ENCODE measurements around the gene ARHGAP26.

Gene ARHGAP26

DNA sequence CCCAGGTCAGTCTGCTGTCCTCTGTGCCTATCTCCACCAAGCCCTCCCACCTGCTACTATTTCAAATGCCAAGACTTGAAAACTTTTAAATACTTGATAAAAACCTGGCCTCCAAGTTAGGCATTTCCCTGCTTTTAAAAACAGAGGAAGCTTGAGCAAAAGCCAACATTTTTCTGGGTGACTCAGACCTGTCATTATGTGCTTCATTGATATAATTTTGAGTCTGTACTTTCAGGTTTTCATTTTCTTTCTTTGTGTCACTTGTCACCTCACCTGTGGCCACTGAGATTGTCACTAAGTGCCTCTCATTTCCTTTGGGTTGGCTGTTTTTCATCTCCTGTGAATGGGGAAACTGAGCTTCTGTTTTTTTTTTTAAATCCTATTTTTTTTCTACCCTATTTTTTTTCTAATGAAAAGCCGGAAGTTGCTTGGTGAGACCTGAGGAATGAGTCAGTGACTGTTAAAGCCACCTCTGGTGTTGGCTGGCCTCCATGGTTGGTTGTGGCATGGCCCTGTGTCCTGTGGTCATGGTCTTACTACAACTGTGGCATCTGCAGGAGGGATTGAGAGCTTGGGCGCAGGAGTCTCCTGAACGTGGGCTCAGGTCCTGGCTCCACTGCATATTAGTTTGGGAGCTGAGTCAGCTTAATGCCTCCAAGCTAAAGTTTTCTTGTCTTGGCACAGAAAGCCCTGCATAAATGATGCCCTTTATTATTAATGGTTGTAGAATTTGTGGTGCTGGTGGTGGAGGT lies 56.7 kb downstream of the ARHGAP26 start:
- DNase-seq (ENCODE audit: insufficient read length, low spot score) (no peak), FAIRE-seq (peak; percentile 37)

DNA sequence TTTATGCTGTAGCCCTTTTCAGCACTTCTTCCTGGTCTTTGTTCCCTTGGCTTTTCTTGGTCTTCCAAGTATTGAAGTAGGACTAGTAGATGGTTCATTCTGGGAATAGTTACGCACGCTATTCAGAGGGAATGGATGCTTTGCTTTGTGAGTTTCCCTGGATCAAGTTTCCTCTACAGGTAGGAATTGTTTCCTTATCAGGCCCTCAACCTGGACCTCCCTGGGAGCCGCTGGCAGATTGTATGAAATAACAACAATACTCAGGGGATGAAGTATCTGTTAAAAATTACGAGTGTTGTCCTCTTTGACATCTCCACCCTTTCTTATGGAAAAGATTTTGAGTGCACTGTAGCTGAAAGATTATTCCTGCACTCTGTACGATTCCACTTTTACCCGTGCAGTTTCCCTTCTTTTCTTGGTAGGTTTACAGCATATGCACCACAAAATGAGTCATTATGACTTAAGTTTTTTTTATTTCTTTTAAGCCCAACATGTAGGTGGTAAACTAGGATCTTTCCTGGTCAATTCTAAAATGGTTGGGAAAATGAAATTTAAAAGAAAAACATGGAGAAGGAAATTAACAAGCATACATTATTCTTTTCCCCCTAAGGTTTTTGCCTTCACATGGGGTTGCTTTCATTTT lies 57.9 kb downstream of the ARHGAP26 start:
- FAIRE-seq (no peak), DNase-seq (ENCODE audit: insufficient read length, low spot score) (no peak)

DNA sequence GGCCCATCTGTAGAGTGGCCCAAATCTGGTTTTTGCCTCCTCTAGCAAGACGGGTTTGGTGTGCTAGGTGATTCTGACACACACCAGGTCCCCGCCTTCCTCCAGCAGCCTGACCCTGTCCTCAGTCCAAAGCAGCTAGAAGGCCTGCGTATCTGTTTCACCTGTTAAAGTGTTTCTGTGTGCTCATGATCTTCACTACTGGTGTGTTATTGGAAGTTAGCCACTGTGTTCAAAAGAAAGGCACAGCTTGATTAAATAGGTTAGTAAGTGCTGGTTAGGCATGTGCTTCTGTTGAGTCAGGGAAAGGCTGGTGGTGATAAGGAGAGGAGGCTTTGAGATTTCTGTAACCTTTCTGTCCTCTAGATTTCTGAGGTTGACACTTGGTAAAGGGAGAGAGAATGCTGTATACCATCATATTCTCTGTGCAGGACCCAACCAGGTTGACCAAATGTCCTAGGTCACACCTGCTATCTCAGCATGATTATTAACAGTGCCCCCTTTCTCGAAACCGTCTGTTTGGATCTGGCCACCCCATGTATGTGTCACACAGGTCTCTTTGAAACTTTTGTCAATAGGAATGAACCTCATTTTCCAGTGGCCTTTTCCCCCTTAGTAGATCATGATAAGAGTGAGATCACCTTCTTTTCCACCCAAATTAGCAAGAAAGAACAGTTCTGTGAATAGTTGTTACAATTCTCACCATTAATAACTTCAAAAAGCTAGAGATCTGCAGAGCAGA lies 58.8 kb downstream of the ARHGAP26 start:
- no peak for DNase-seq (ENCODE audit: insufficient read length, low spot score)
- FAIRE-seq: no peak

DNA sequence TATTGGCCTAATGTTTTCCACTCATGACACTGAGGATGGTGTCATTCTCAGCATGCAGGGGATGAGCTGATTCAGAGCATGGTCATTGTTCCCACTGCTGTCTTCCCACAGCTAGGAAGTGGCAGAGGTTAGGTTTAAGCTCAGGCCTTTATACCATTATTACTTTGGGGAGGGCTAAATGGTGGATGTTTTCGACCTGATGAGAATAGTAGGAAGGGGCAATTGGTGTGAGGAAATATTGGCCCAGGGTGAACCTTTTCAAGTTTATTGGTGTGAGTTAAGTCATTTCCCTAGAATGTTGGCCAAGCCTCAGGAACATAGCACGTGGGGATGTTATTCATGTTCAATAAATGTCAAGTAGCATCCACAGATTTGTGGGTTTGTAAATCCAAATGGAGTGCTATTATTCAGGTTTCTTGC lies 59.6 kb downstream of the ARHGAP26 start:
- no peak for DNase-seq (ENCODE audit: insufficient read length, low spot score)
- FAIRE-seq: no peak

DNA sequence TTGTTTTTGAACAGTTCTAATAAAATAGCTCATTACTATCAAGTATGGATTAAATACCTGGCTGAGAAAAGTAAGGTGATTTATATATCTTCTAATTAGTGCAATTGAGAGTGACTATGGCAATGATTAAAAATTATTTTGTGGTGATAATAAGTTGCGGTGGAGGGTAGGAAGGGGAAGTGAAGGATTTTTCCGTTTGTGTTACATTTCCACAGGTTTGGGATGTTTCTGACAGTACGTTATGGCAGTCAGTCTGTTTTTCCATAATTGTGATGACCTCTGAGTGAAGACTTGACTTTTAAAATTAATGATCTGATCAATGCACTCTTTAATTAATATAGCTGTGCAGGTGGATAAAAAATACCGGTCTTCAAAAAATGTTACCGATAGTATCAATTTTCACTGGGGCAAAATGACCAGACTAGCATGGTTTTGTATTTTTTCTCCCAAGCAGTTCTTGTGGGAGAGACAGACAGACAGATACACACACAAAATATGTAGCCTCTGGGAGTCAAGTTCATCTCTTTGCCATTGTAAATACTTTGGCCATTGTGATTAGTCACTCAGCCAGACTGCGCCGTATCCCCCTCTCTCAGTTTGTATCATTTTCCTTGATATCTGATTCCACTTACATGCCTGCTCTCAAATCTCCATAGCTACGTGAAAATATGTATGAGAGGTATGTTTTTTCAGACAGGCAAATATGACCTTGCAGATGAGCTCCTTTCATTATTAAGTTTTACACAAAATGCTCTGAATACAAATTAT lies 60.2 kb downstream of the ARHGAP26 start:
- FAIRE-seq: no peak
- DNase-seq (ENCODE audit: insufficient read length, low spot score): no peak

DNA sequence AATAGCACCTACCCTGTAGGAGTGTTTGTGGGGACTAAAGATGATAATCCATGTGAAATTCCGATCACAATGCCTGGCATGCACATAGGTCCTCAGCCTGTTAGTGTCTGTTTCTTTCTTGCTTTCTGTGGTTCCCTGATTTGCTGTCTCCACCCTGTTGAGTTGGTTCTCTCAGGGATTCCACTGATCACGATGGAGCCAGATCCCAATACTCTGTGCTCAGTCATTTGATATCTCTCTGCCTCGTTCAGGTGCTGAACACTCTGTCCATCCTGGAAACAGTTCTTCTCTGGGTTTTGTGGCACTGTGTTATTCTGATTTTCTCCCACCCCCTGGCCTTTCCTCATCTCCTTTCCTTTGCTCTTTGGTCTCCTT lies 60.8 kb downstream of the ARHGAP26 start:
- no peak for FAIRE-seq

DNA sequence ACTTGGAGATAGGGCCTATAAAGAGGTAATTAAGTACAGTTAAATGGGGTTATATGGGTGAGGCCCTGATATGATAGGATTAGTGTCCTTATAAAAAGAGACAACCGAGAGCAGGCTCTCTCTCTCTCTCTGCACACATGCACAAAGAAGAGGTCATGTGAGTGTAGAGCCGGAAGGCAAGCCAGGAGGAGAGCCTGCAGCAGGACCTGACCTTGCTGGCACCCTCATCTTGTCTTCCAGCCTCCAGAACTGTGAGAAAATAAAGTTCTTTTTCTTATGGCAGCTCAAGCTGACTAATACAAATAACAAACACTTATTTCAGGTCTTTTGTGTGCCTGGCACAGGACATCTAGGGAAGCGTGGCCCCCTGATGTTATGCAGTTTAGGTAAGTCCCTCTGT lies 62.1 kb downstream of the ARHGAP26 start:
- FAIRE-seq: no peak
- DNase-seq (ENCODE audit: insufficient read length, low spot score): no peak

More for the DNA sequence above, 60.8 kb downstream of the ARHGAP26 start:
- DNase-seq (ENCODE audit: insufficient read length, low spot score): no peak

DNA sequence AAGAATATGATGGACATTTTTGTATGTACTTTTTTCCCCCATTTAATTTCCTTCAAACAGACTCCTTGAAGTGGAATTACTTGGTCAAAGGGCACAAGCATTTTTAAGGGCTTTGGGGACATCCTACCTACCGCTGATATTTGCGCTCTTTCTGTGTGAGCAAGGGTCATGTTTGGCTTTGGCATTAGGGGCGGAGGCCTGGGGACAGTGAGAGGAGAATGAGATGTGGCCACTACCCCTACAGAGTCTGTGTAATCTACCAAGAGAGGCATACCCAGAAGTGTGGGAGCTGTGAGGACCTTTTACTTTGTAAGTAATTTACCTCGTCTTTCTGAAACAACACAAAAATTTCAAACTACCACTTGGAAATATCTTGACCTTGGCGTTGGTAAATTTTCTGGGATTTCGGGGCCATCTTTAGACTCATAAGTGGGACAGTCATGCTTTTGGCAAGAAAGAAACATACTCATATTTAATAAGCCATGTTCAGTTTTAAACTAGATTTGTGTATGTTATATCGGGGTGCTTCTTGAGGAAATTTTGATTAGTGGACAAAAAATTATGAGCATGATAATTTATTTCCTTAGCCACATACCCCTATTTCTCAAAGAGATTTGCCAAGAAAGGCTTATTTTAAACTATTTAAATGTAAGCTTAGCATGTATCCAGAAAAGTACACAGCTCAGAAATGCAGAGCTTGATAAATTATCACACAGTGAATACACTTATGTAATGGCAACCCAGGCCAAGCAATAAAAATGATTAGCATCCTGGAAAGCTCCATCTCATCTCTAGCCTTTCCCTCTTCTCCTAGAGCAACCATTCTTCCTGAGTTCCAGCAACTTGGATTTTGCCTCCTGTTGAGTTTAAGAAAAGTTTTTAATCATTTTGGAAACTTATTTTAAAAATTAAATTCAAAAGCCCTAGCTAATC lies 63.6 kb downstream of the ARHGAP26 start:
- DNase-seq (ENCODE audit: insufficient read length, low spot score) (no peak), FAIRE-seq (no peak)

DNA sequence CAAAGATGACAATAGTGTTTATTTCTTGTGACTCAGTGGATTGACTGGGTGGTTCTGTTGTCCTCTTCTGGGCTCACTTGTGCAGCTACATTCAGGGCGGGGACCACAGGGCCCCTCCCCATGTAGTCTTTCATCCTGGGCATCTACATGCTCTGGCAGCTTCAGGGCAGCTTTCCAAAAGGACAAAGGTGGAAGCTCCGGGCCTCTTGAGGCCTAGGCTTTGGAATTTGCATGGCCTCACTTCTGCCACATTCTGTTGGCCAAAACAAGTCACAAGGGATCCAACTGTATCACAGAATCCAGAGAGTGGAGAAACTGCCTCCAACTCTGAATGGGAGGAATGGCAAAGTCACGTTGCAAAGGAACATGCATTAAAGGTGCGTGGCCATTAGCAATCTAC lies 64.3 kb downstream of the ARHGAP26 start:
- DNase-seq (ENCODE audit: insufficient read length, low spot score): no peak
- FAIRE-seq: no peak

DNA sequence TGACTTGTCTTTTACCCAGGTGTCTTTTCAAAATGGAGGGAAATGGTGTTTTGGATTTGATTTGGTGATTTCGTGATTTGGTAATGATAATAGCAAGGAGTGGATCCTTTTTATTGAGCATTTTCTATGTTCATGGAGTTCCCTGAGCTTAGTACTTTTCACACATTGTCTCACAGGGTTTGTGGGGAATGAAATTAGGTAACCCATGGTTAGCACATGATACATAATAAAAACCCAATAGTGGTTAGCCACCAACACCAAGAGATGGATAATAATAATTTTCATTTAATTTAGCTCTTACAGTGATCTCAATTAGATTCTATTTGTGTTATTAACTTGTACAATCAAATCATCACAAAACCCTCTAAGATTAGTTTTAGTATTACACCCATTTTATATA lies 65.4 kb downstream of the ARHGAP26 start:
- DNase-seq (ENCODE audit: insufficient read length, low spot score) (no peak), FAIRE-seq (peak; percentile 59)

DNA sequence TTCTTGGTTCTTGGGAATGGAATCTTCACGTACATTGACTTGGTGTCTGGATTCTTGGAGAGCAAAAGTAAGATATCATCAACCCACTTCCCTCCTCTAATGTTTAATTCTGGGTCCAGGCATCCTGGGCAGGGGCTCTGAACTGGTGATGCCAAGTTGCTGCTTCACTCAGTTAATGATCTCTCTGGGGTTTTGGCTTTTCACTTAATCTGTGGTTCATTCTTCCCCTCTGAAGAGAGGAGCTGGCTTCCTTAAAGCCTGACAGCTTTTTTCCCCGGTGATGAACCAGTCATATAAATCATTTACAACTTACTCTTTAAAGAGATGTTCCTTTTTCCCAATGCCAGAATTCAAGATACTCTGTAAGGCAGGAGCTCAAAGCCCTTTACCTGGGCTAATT lies 65.9 kb downstream of the ARHGAP26 start:
- DNase-seq (ENCODE audit: insufficient read length, low spot score) (no peak), FAIRE-seq (peak; percentile 33)

DNA sequence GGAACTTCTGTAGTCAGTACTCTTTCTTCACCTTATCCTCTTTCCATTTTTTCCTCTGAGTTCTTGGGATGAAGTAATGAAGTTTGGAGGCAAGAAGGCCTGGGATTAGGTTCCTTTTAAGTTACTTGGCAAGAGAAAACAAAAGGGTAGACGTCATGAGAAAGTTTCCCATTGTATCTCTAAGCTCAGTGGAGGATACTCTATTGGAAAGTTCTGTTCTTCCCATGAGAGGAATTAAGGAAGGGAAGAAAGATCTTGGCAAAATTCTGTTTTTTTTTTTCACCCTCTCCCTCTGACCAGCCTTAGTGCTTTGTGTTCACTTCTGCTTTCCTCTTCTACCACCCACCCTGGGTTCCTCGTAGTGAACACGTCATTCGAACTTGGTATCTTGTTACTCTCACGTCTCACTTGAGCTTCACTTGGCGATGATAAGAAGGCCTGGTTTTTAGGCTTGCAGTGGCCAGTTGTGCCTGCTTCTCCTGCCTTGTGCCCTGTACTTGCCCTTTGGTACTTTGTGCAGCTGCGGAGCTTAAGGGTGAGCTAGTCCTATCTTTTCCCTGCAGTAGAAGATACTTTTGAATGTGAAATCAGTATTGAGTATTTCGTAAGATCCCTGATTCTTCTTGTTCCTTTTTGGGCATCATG lies 67.0 kb downstream of the ARHGAP26 start:
- FAIRE-seq: no peak
- DNase-seq (ENCODE audit: insufficient read length, low spot score): no peak

DNA sequence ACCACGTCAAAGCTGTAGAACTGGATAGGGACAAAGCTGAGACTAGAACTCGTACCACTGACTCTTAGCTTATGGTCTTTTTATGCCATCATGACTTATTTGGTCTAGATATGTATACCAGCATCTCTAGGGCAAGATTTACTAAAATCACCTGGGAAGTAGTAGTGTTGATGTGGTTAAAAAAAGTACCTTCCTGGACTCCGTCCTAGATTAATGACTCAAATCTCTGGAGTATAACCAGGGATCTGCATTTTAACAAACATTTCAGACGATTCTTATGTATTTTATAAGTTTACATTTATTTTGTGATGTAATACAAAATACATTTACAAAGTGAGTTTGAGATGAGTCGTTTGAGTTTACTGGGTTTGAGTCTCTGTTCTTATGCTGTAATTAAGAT lies 68.7 kb downstream of the ARHGAP26 start:
- no peak for FAIRE-seq
- DNase-seq (ENCODE audit: insufficient read length, low spot score): no peak

DNA sequence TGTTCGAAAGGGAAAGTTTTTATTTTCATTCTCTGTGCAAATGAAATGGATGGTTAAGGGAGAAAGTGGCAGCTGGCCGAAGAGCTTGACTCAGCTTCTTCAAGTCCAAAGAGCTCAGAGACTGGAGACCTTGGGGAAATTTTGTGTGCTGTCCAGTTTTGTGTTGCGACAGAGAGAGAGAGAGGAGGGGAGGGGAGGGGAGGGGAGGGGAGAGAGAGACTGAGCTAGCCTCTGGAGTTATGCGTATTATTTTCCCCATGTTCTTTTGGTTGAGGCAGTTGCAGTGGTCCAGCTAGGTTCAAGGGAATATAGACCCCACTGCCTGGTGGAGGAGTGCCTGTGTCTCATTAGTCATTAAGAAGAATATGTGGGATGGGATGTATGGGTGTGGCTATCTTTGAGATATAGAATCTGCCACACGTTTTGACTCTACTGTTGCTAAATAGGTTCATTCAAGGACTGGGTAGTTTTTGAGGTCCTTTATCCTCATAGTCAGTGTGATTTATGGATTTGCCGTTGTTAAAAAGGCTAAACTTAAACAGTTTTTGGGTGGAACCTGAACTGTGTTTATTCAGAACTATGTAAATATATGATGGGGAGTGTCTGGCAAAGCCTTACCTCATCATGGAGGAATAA lies 69.7 kb downstream of the ARHGAP26 start:
- DNase-seq (ENCODE audit: insufficient read length, low spot score) (no peak), FAIRE-seq (no peak)

DNA sequence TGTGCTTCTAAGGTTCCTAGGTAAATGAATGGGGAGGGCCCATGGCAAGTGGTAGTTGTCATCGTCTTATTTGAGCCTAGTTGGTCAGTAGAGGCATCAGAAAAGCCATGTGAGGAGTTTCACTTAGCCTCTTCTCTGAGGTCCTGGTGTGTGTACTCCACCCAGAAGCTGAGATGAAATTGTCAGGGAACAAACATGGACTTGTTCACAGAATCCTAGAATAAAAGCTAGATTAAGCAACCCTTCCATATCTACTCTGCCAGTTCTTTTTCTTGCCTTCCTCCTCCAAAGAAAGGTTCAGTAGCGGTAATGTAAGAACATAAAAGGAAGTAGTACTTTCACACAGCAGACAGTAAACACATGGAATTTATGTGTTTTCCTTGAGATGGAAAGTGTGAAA lies 70.4 kb downstream of the ARHGAP26 start:
- FAIRE-seq (no peak), DNase-seq (ENCODE audit: insufficient read length, low spot score) (no peak)

DNA sequence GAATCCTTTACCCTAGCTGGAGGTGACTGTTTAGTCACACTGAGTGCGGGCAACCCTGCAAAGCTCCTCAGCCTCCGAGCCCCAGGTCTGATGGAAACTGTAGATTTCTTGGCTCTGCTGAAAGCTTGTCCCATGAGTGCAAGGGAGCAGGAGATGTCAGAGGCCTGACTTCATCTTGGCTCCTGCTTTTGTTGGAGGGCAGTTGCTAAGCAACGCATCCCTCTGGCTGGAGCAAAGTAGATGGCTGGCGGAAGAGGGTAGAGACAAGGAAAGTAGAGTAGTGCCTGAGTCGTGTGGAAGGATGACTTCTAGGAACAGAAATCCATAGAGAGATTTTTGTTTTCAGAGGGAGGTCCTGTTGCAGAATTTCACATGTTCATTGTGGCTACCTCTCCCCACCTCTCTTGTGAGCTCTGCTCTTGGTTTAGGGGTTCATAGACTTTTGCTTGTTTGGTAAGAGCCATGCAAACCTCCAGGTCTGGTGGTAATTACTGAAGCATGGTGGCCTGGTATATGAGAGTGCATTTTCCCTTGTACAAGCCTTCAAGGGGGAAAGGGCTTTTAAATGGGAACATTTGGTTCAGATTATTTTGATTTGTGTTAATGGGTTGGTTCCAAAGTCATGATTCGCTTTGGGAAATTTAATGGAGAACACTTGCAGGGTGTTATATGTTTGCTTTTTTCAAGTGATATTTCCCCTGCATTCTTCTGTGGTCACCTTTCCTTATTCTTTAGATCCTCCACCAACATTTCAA lies 71.5 kb downstream of the ARHGAP26 start:
- no peak for FAIRE-seq
- DNase-seq (ENCODE audit: insufficient read length, low spot score): no peak

DNA sequence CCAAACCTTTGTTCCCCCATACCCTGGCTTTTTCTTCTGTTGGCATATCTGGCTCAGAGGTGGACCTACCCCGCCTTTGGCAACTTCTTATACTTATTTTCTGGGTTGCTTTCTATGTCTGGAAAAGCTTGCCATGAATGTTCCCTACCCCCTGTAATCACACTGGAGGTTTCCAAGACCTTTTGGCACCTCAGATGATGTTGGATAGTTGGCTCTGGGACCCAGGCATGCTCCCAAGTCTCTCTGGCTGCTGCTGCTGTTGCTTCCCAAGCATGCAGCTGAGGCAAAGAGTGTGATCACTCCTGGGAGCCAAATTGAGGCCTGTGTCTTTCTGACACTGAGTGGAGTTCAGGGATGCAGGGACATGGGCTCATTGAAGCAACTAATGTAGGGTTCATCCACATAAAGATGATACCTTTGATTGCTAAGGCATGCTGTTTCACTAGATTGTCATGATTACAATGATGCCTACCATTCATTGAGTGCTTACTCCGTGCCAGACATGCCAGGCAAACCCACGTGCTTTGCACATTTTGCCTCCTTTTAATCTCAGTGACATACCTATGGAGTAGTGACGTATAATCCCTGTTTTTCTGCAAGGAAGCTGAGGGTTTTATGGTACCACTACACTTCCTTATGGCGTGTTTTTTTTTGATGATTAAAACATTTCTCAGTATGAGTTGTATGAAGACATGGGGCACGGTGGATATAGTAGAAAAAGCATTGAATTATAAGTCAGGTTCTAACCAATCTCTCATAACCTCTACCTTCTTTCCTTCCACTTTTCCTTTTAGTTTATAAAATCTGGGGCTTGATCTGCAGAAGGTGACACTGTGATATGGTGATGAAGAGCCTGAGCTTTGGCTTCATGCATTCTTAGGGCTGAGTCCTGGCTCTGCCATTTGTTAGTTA lies 73.1 kb downstream of the ARHGAP26 start:
- no peak for FAIRE-seq

More for the DNA sequence above, 73.1 kb downstream of the ARHGAP26 start:
- DNase-seq (ENCODE audit: insufficient read length, low spot score): no peak

Data from GM19239 (cell line).